Measurements from ENCODE around the gene SLC19A2. TPM values are rescaled to one million over a fixed set of nuclear protein-coding genes. Genes with fewer than 3 reads are reported as not detected.

SLC19A2 gene
- total RNA-seq, 1 donor, result 10.5 TPM

DNA sequence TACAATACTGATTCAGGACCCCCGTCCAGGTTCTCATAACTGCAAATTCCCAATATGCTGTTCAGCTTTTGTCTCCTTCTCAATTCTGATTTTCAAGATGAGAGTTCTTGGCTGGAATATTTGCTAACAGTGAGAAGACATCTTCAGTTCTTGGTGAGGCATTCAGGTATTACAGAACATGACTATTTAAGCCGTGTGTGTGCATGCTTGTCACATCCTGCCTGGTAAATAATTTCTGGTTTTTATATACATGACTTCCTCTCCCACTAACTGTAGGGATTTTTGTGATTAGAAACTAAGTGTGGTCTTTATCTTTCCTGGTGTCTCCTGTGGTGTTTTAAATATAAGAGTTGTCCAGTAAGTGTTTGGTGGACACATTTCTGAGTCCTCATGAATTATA is 10.2 kb upstream of the SLC19A2 start:
- H3K4me1 ChIP-seq (ENCODE audit: insufficient read depth, low read length), result peaks cover 13% of the 10 kb centered on the region
- TF ChIP-seq, protein P1, sequence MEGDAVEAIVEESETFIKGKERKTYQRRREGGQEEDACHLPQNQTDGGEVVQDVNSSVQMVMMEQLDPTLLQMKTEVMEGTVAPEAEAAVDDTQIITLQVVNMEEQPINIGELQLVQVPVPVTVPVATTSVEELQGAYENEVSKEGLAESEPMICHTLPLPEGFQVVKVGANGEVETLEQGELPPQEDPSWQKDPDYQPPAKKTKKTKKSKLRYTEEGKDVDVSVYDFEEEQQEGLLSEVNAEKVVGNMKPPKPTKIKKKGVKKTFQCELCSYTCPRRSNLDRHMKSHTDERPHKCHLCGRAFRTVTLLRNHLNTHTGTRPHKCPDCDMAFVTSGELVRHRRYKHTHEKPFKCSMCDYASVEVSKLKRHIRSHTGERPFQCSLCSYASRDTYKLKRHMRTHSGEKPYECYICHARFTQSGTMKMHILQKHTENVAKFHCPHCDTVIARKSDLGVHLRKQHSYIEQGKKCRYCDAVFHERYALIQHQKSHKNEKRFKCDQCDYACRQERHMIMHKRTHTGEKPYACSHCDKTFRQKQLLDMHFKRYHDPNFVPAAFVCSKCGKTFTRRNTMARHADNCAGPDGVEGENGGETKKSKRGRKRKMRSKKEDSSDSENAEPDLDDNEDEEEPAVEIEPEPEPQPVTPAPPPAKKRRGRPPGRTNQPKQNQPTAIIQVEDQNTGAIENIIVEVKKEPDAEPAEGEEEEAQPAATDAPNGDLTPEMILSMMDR (IDR thresholded peaks at IDR 0.05; ENCODE audit: extremely low read depth, low read depth, low read length), result no peak
- H3K79me2 ChIP-seq (ENCODE audit: insufficient read depth, low read length), result no peaks in the 10 kb centered on the region
- DNase-seq (ENCODE audit: insufficient read length, low spot score, missing footprints), result no peak
- no peak overlapping the region for H3K4me2 ChIP-seq (ENCODE audit: insufficient read depth, low read length)
- no peaks in the 10 kb centered on the region for H3K27me3 ChIP-seq (ENCODE audit: insufficient read depth, low read length)
- no peak overlapping the region for H3K27ac ChIP-seq (ENCODE audit: low read depth, low read length)
- H3K9me3 ChIP-seq (ENCODE audit: low read depth, low read length), result no peaks in the 10 kb centered on the region
- H4K20me1 ChIP-seq (ENCODE audit: insufficient read depth, low read length), result no peaks in the 10 kb centered on the region
- no peak overlapping the region for H3K4me3 ChIP-seq (ENCODE audit: insufficient read depth, low read length)
- H2AFZ ChIP-seq (ENCODE audit: low read length), result no peak overlapping the region
- H3K36me3 ChIP-seq (ENCODE audit: insufficient read depth, low read length), result no peaks in the 10 kb centered on the region

- Histone ChIP-seq H3K4me3 (ENCODE audit: insufficient read depth, low read length) (no peak overlapping the region), H4K20me1 (ENCODE audit: insufficient read depth, low read length) (no peaks in the 10 kb centered on the region), H3K79me2 (ENCODE audit: insufficient read depth, low read length) (no peaks in the 10 kb centered on the region), H3K36me3 (ENCODE audit: insufficient read depth, low read length) (no peaks in the 10 kb centered on the region), H3K9me3 (ENCODE audit: low read depth, low read length) (no peaks in the 10 kb centered on the region), H3K4me2 (ENCODE audit: insufficient read depth, low read length) (no peak overlapping the region), H3K27me3 (ENCODE audit: insufficient read depth, low read length) (no peaks in the 10 kb centered on the region), H3K4me1 (ENCODE audit: insufficient read depth, low read length) (peaks cover 13% of the 10 kb centered on the region), H3K27ac (ENCODE audit: low read depth, low read length) (no peak overlapping the region), H2AFZ (ENCODE audit: low read length) (peak overlapping the region; percentile 67)
- TF ChIP-seq, protein P1 (IDR thresholded peaks at IDR 0.05; ENCODE audit: extremely low read depth, low read depth, low read length), result no peak
- peak; percentile 58 for DNase-seq (ENCODE audit: insufficient read length, low spot score, missing footprints)
Observed at GRCh38 chr1:169495046-169495775, 9.5 kb upstream of the SLC19A2 start.

DNA sequence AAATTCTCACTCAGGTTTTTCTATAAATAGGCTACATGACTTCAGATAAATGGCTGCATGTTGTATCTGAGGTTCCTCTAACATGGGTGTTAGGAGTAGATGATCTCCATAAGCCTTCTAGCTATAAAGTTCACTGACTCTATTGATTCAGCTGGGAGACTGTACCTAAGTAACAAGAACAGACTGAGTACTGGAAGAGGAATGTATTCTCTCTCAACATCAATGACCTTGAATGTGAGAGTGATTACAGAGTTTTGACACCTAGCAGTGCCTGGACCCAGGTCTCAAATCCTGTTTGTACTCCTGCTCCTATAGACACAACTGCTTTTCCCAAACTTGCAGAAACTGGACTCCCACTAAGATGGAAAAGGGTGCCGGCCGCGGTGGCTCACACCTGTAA is 8.6 kb upstream of the SLC19A2 start:
- Histone ChIP-seq H4K20me1 (ENCODE audit: insufficient read depth, low read length) (no peaks in the 10 kb centered on the region), H2AFZ (ENCODE audit: low read length) (no peak overlapping the region), H3K27me3 (ENCODE audit: insufficient read depth, low read length) (no peaks in the 10 kb centered on the region), H3K4me2 (ENCODE audit: insufficient read depth, low read length) (no peak overlapping the region), H3K4me3 (ENCODE audit: insufficient read depth, low read length) (no peak overlapping the region), H3K79me2 (ENCODE audit: insufficient read depth, low read length) (no peaks in the 10 kb centered on the region), H3K27ac (ENCODE audit: low read depth, low read length) (no peak overlapping the region), H3K4me1 (ENCODE audit: insufficient read depth, low read length) (peaks cover 13% of the 10 kb centered on the region), H3K9me3 (ENCODE audit: low read depth, low read length) (no peaks in the 10 kb centered on the region), H3K36me3 (ENCODE audit: insufficient read depth, low read length) (no peaks in the 10 kb centered on the region)
- TF ChIP-seq, protein P1 (IDR thresholded peaks at IDR 0.05; ENCODE audit: extremely low read depth, low read depth, low read length), result no peak
- no peak for DNase-seq (ENCODE audit: insufficient read length, low spot score, missing footprints)

DNA sequence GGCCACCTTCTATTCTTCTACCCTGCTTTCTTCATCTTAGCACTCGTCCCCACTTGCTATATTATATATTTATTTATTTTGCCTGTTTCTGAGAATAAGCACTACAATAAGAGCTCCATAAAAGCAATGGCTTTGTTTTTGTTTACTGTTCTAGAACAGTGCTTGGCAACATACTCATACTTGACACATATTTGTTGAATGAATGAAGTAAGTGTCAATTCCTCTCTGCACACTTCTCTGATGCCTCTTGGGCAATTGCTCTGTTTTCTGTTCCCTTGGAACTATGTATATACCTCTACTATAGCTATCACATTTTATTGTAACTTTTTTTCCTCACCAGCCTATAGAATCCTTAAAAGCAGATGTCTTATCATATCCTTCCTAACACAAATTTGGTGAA is 7.5 kb upstream of the SLC19A2 start:
- no peak overlapping the region for H3K4me2 ChIP-seq (ENCODE audit: insufficient read depth, low read length)
- H3K4me3 ChIP-seq (ENCODE audit: insufficient read depth, low read length), result no peak overlapping the region
- no peak overlapping the region for H3K27ac ChIP-seq (ENCODE audit: low read depth, low read length)
- H4K20me1 ChIP-seq (ENCODE audit: insufficient read depth, low read length), result no peaks in the 10 kb centered on the region
- TF ChIP-seq, protein P1 (IDR thresholded peaks at IDR 0.05; ENCODE audit: extremely low read depth, low read depth, low read length), result no peak
- H3K9me3 ChIP-seq (ENCODE audit: low read depth, low read length), result no peaks in the 10 kb centered on the region
- peaks cover 13% of the 10 kb centered on the region for H3K4me1 ChIP-seq (ENCODE audit: insufficient read depth, low read length)
- no peaks in the 10 kb centered on the region for H3K27me3 ChIP-seq (ENCODE audit: insufficient read depth, low read length)
- no peak for DNase-seq (ENCODE audit: insufficient read length, low spot score, missing footprints)
- no peaks in the 10 kb centered on the region for H3K36me3 ChIP-seq (ENCODE audit: insufficient read depth, low read length)
- no peaks in the 10 kb centered on the region for H3K79me2 ChIP-seq (ENCODE audit: insufficient read depth, low read length)
- no peak overlapping the region for H2AFZ ChIP-seq (ENCODE audit: low read length)

All from osteoblast (primary cell).